Caco-2 (cell line): Measurements from ENCODE around the gene ANKS3. TPM values are rescaled to one million over a fixed set of nuclear protein-coding genes. Genes with fewer than 3 reads are reported as not detected.

Source experiments
- BruUV-seq: library from RNA; stranded (reverse); fragments of 400-500 nt; replicated peaks from 2 replicates; lab custom pipeline; 2021; lab: Mats Ljungman, UMichigan
- CTCF ChIA-PET: fragments of 300-600 bp; sonication (Branson Sonifier 250); formaldehyde crosslinking; loops from one replicate; lab custom pipeline; 2022; ENCODE audit warnings: antibody characterized with exemption; lab: Charles Lee
- POLR2A ChIA-PET: fragments of 300-600 bp; sonication (Branson Sonifier 250); formaldehyde crosslinking; loops from one replicate; lab custom pipeline; 2022; ENCODE audit warnings: antibody characterized with exemption; lab: Charles Lee
- DNase-seq, 2 experiments: peaks; one replicate each; pipeline versions ENCODE4 v3.0.0 to v3.0.0-alpha.2; 2020 to 2022
- H3K27me3 ChIP-seq: replicated peaks from 2 replicates; pipeline ENCODE4 v1.6.0; 2011; ENCODE audit warnings: low read length; ENCODE audit not compliant: control insufficient read depth, insufficient read depth
- H3K36me3 ChIP-seq: 2 replicates; pipeline ENCODE4 v1.5.1; 2011; ENCODE audit warnings: low read length; ENCODE audit not compliant: control insufficient read depth, insufficient read depth
- H3K4me1 ChIP-seq: fragments of 250-450 bp; sonication (Bioruptor Pico); 2 replicates; pipeline ENCODE4 v1.5.1; 2020; ENCODE audit warnings: mild to moderate bottlenecking
- H3K4me3 ChIP-seq: 2 replicates; pipeline ENCODE4 v1.5.1; 2011; ENCODE audit warnings: low read depth, mild to moderate bottlenecking, control low read depth, low read length
- H3K9me3 ChIP-seq: fragments of 250-450 bp; sonication (Bioruptor Pico); 2 replicates; pipeline ENCODE4 v1.5.1; 2020; ENCODE audit warnings: mild to moderate bottlenecking, moderate library complexity
- H3K27ac Mint-ChIP-seq: one replicate; pipeline ENCODE4 v1.8.0; 2022; ENCODE audit warnings: mixed read lengths; ENCODE audit not compliant: unreplicated experiment
- H3K27me3 Mint-ChIP-seq: one replicate; pipeline ENCODE4 v1.8.0; 2022; ENCODE audit warnings: mixed read lengths; ENCODE audit not compliant: insufficient read depth, unreplicated experiment
- H3K36me3 Mint-ChIP-seq: one replicate; pipeline ENCODE4 v1.8.0; 2022; ENCODE audit warnings: mild to moderate bottlenecking, mixed read lengths; ENCODE audit not compliant: insufficient read depth, unreplicated experiment
- H3K4me1 Mint-ChIP-seq: one replicate; pipeline ENCODE4 v1.8.0; 2022; ENCODE audit warnings: low read depth, mixed read lengths; ENCODE audit not compliant: unreplicated experiment
- H3K4me3 Mint-ChIP-seq: one replicate; pipeline ENCODE4 v1.8.0; 2022; ENCODE audit warnings: mild to moderate bottlenecking, moderate library complexity, mixed read lengths; ENCODE audit not compliant: unreplicated experiment
- H3K9me3 Mint-ChIP-seq: one replicate; pipeline ENCODE4 v1.8.0; 2022; ENCODE audit warnings: mixed read lengths; ENCODE audit not compliant: unreplicated experiment
- intact Hi-C: fragments of 100-400 bp; cut with micrococcal nuclease; formaldehyde crosslinking; loops from one replicate; pipeline ENCODE4 v1.10.0; 2022; ENCODE audit not compliant: unreplicated experiment
- total RNA-seq: library from RNA; stranded (reverse); gene quantifications from 2 replicates; pipeline ENCODE4 v1.2.3, GENCODE V29; 2022
- TF ChIP-seq, protein P1 (sequence below), 2 experiments: fragments of 200-600 bp in 1 of 2; IDR thresholded peaks; 1 replicate in 1 of 2; 2 replicates in 1 of 2; pipeline versions ENCODE4 v1.5.1 to v1.8.0; 2011 to 2022; ENCODE audit warnings: antibody characterized with exemption in 1 of 2, control low read depth in 1 of 2, inconsistent platforms in 1 of 2, low read depth in 1 of 2, low read length in 1 of 2, mild to moderate bottlenecking in 1 of 2, moderate library complexity in 1 of 2; ENCODE audit not compliant: insufficient read depth in 1 of 2, severe bottlenecking in 1 of 2, unreplicated experiment in 1 of 2

ANKS3 gene
- total RNA-seq, 1 experiment from 2014 or later = 28.1 TPM

- Histone ChIP-seq H3K4me1 (peaks cover 10% of the 10 kb centered on the region; the same call in 1 of the 2 replicates), H3K4me3 (peak overlapping the region; percentile 66), H3K9me3 (no peaks in the 10 kb centered on the region), H3K27me3 (no peaks in the 10 kb centered on the region), H3K36me3 (no peaks in the 10 kb centered on the region)
- TF ChIP-seq, protein P1, sequence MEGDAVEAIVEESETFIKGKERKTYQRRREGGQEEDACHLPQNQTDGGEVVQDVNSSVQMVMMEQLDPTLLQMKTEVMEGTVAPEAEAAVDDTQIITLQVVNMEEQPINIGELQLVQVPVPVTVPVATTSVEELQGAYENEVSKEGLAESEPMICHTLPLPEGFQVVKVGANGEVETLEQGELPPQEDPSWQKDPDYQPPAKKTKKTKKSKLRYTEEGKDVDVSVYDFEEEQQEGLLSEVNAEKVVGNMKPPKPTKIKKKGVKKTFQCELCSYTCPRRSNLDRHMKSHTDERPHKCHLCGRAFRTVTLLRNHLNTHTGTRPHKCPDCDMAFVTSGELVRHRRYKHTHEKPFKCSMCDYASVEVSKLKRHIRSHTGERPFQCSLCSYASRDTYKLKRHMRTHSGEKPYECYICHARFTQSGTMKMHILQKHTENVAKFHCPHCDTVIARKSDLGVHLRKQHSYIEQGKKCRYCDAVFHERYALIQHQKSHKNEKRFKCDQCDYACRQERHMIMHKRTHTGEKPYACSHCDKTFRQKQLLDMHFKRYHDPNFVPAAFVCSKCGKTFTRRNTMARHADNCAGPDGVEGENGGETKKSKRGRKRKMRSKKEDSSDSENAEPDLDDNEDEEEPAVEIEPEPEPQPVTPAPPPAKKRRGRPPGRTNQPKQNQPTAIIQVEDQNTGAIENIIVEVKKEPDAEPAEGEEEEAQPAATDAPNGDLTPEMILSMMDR (IDR thresholded peaks at IDR 0.05; ENCODE audit: insufficient read depth in 1 of 2, low read depth in 1 of 2, low read length in 1 of 2, severe bottlenecking in 1 of 2, unreplicated experiment in 1 of 2) = no peak
- no peaks in the 10 kb centered on the region for H3K27me3 Mint-ChIP-seq
- H3K4me1 Mint-ChIP-seq = peaks cover 10% of the 10 kb centered on the region
- ChIA-PET POLR2A (interaction anchor here (0.7 to 1.7 kb wide), 3 partner anchors 20 to 177 kb away, joined by 6 to 20 read pairs (median 6); partner anchors contain the start of genes ANKS3, DNAAF8 and SEPTIN12), CTCF (interaction anchor here (2.1 kb wide), 1 partner anchor 33 kb away, joined by 7 read pairs; the partner anchor contains the start of genes ANKS3 and DNAAF8)
- peak in 1 of 2 experiments; percentile 16 for DNase-seq
- H3K36me3 Mint-ChIP-seq = peaks cover 15% of the 10 kb centered on the region
- peak overlapping the region; percentile 77 for H3K4me3 Mint-ChIP-seq
- H3K9me3 Mint-ChIP-seq = no peaks in the 10 kb centered on the region
- peak overlapping the region; percentile 71 for H3K27ac Mint-ChIP-seq
- intact Hi-C loops = loop anchor here (1.0 to 2.0 kb wide), 5 partner anchors 21 to 188 kb away; partner anchors contain the start of genes ANKS3, DNAAF8, NUDT16L1 and ROGDI
- TSS peak; percentile 9 for BruUV-seq
These were observed 33.9 kb upstream of the ANKS3 start for GRCh38 chr16:4767872-4768548.

DNA sequence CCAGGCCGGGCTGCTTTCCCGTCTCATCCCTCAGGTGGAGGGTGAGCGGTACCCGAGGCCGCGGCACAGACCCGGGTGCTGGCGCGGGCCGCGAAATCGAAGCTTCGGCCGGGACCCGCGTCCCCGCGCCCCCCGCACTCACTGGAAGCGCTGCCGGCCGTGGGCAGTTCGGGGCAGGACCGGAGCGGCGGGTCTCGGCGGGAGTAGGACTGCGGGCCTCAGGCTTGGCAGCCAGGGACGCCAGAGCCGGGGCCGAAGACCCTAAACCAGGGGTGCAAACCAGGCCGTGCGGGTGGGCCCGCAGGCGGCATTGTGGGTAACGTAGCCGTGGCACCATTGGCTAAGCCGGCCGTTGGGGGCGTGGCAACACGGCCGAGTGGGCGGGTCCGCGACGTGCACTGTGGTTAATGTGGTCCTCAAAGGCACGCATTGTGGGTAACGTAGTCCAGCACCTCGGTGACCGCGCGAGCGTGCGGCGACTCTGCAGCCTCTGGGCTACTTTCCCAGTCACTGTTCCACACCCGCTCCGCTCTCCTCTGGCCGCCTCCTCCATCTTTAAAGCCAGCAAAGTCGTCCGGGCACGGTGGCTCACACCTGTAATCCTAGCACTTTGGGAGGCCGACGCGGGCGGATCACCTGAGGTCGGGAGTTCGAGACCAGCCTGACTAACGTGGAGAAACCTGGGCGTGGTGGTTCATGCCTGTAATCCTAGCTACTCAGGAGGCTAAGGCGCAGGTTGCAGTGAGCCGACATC is 33.0 kb upstream of the ANKS3 start, which contains the start of gene ZNF500:
Gene ZNF500, minus strand, starts transcription at position 288 of the 754 bp plus-strand sequence. CDS start 1,184 bp downstream, outside the sequence.
- POLR2A ChIA-PET = no interaction called here
- H3K9me3 Mint-ChIP-seq = no peaks in the 10 kb centered on the region
- peak within 1 kb of the TSS; percentile 71 for H3K27ac Mint-ChIP-seq
- no TSS peak for BruUV-seq
- TF ChIP-seq, protein P1 (IDR thresholded peaks at IDR 0.05; ENCODE audit: insufficient read depth in 1 of 2, low read depth in 1 of 2, low read length in 1 of 2, severe bottlenecking in 1 of 2, unreplicated experiment in 1 of 2) = no peak
- Histone ChIP-seq H3K27me3 (no peaks in the 10 kb centered on the region), H3K9me3 (no peaks in the 10 kb centered on the region), H3K4me1 (peaks cover 10% of the 10 kb centered on the region; the same call in 1 of the 2 replicates), H3K4me3 (peak within 1 kb of the TSS; percentile 77), H3K36me3 (0 out of 2 replicates have a peak, but pooled peaks cover 2% of the 10 kb centered on the region)
- intact Hi-C loops = loop anchor here (2.0 kb wide), 1 partner anchor 74 kb away; the partner anchor contains the start of gene NUDT16L1
- peaks cover 24% of the 10 kb centered on the region for H3K36me3 Mint-ChIP-seq
- peak within 1 kb of the TSS; percentile 77 for H3K4me3 Mint-ChIP-seq
- CTCF ChIA-PET = interaction anchor here (1.2 kb wide), 1 partner anchor 48 kb away, joined by 4 read pairs; no protein-coding TSS in a partner anchor
- H3K4me1 Mint-ChIP-seq = peaks cover 10% of the 10 kb centered on the region
- DNase-seq = peak; percentile 97 to 98
- no peaks in the 10 kb centered on the region for H3K27me3 Mint-ChIP-seq
